OCI-M1 (cell line): ENCODE results near the gene RUBCN.

ENCODE experiments used
- DNase-seq: peaks from one replicate; lab custom pipeline; 2025; lab: John Stamatoyannopoulos, UW

RUBCN gene

GRCh38 chr3:197736491-197737318 is at the start of gene RUBCN:
RUBCN (minus strand) TSS chr3:197736904; CDS start chr3:197736719, 185 bp downstream.
- peak; percentile 94 for DNase-seq

DNA sequence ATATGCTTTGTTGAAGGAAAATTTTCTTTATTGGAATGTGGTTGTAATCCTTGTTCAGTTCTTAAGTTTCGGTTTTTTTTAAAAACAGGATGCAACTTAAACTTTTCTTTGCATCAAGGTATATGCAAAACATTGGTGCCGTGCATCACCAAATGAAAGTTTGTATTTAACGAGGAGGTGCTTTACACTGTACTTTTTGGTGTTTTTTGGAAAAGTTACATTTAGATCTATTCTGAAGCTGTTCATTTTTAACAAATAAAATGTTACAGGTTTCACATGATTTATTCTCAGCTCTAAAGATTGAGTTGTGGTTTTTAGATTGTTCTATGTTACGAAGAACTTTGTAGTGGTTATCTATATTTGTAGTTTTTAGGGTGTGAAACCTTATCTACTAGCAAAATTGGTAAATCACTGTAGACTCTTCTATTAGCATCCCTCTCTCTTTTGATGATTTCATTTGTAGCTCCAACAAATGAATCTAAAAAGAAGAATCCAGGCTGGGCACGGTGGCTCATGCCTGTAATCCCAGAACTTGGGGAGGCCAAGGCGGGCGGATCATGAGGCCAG is 47.4 kb upstream of the RUBCN start:
- DNase-seq: no peak

DNA sequence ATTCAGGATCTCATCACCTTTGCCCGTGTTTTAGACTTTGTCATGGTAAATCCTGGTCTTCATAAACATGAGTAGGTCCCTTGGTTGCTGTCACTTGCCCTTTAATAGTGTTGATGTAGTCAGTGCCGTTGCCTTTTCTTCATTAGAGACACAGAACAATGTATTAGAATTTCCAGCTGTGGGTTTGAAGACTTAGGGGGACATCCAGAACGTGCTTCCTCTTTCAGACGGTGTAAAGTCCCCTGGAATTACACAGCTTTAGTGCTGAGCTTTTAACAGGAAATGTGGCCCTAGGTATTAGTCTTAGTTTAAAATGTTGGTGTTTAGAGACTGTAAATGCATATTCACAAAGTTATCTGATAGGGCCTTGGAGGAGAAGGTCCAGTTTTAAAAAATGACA is 45.5 kb upstream of the RUBCN start:
- DNase-seq: no peak

GRCh38 chr3:197775317-197775716 is 38.6 kb upstream of the RUBCN start:
- no peak for DNase-seq

GRCh38 chr3:197761784-197762183 is 25.1 kb upstream of the RUBCN start:
- no peak for DNase-seq

DNA sequence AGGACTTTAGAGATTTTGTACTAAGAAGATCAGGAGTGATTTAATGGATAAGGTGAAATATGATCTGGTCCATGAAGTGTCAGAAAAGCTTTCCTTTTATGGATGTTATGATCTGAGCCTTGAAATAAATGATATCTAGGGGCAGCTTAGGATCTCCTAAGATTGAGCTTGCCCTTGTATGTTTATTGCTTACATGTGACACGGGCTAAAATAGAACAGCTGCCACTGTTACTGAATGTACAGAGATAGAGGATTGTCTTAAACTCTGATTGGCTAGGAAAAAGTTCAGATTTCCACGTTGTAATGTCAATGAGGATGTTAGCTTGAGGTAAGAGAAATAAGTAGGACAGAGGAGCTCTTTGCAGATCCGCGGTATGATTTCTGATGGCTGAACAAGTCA is 21.8 kb upstream of the RUBCN start:
- no peak for DNase-seq

- DNase-seq: no peak
Measured at GRCh38 chr3:197756704-197757103, 20.0 kb upstream of the RUBCN start.

DNA sequence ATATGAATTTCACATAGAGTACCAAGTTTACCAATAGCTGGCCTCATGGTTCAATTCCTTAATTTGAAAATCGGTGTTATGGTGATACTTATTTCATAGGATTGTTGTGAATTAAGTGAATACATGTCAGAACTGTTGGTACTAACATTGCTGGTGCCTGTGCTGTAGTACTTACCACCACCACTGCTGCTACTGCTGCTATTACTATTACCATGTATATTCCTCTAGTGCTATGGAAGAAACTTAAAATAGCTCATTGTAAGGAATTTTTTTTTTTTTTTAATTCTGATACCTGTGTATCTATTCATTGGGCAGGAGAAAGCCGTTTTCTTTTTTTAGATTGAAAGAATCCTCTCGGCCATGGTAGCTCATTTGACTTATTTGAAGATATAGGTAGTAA is 16.6 kb upstream of the RUBCN start:
- no peak for DNase-seq

GRCh38 chr3:197752107-197752506 is 15.4 kb upstream of the RUBCN start:
- no peak for DNase-seq

DNA sequence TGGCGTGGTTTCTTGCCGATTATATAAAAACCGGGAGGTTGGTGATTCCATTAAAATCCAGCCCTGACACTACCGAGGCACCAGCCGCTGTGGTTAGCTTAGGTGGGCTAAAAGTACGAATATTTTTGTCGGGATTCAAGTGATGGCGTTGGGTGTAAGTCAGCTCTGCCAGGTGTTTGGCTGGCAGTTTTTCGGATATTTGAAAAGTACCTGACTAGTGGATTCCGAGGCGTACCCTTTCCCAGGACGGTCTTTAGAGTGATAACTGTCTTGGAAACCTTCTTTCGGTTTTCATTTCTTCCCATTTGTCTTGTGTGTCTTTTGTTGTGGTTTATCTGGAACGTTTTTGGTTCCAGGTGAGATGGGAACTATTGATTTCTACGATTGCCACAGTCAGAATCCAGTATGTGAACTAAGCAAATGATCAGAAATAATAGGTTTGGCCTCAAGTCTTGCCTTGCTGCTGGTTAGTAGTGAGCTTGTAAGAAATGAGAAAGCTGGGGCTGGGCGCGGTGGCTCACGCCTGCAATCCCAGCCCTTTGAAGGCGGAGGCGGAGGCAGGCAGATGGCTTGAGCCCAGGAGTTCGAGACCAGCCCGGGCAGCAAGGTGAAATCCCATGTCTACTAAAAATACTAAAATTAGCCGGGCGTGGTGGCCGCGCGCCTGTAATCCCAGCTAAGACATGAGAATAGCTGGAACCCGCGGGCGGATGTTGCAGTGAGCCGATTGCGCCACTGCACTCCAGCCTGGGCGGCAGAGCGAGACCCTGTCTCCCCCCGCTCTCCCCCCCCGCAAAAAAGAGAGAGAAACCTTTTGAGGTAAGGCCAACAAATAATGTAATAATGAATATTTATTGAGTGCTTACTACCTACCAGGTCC is 14.4 kb upstream of the RUBCN start:
- peak; percentile 64 for DNase-seq

GRCh38 chr3:197750396-197750831 is 13.7 kb upstream of the RUBCN start:
- DNase-seq: peak; percentile 70

DNA sequence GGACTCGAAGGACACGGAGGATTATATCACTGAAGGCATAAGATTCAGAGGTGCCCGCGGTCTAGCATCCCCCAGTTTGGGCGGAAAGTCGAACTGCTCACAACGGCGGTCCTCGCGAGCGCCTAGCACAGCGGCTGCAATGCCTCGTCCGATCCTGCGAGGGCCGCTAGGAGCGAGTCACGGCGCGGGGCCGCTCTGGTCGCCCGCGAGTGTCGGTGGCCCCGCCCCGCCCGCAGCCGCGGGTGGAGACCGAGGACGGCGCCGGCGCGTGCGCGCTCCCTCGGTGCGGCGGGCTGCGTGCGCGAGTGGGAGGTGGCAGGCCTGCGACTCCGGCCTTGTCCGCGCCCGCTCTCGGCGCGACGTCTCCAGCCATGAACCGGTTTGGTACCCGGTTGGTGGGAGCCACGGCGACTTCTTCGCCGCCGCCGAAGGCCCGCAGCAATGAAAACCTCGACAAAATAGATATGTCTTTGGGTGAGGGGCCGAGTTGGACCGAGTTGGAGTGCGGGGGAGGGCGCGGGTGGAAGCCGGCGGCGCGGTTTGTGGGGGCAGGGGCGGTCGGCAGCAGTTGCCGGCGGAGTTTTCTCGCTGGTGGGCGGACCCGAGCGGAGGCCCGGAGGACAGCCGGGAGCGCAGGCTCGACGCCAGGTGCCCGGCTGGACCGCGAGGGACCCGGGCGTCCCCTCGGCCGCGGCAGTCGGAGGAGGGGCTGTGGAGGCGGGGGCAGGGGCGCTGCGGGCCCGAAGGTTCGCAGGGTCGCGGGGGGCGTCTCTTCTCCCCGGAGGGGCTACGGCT is 13.1 kb upstream of the RUBCN start, which contains the start of gene FYTTD1:
TSS of gene FYTTD1 (plus strand) at position 283 of the 795 bp plus-strand sequence. CDS start at position 372, 89 bp downstream.
- DNase-seq: peak; percentile 93

- no peak for DNase-seq
Measured at GRCh38 chr3:197749315-197749600, 12.6 kb upstream of the RUBCN start.

GRCh38 chr3:197748597-197749314 is 12.1 kb upstream of the RUBCN start:
- no peak for DNase-seq

GRCh38 chr3:197746801-197747237 is 10.1 kb upstream of the RUBCN start:
- DNase-seq: peak; percentile 69

GRCh38 chr3:197746209-197746608 is 9.5 kb upstream of the RUBCN start:
- peak; percentile 69 for DNase-seq

DNA sequence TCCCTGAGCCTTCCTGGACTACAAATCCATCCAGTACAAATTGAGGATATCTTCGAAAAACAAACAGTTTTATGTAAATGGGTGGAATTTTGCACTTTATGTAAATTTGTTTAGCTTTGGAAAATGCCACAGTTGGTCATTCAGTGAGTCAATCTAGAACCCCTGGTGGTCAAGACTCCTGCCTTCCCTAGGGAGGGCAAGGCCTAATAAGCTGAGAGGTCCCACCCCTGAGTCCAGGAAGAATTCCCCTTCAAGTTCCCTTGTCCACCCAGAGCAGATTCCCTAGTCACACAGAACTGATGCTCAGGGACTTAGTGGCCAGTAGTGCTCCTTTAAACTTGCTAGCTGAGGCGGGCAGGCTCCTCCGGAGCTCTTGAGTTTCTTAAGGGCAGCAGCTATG is 6.1 kb upstream of the RUBCN start:
- DNase-seq: no peak

- no peak for DNase-seq
Measured at GRCh38 chr3:197737749-197738462, 1.2 kb upstream of the RUBCN start.

DNA sequence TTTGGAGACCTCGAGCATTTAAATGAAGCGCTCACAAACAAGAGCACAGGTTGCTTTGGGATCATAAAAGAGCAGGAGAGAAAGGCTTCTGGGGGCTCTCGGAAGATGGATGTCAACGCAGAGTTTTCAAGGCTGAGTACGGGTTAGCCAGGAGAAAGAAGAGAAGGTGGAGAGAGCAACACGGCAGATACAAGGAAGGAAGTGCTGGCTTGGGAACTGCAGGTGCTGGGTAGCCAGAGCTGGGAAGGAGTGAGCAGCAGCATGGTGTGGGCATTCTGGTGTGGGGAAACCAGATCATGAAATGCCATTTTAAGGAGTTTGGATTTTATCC is 580 bp upstream of the RUBCN start:
- DNase-seq: no peak

DNA sequence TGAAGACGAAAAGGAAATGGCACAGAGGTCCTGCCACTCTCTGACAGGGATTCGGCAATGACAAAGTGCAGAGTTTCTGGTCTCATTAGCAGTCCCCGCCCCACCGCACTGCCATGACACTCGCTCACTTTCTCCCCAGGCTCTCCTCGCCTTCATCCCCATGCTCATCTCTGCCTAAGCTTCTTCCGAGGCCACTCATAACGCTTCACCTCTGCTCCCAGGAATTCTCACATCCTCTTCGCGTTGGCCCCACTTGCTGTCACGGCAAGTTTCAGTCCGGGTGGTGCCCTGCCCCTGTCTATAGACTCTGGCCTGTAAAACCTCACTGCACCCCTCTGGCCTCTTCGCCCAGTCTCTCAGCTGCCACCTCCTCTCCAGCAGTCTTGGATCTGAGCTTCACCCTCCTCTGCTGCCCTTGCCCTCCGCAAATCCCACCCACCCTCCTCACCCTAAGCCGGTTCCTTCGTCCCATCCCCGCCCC is 654 bp downstream of the RUBCN start:
- DNase-seq: no peak
